GM23338 (cell line): Measurements from ENCODE around the gene OSBPL1A. TPM values are rescaled to one million over a fixed set of nuclear protein-coding genes. Genes with fewer than 3 reads are reported as not detected.

Source experiments
- ATAC-seq: fragments of 200-7000 bp; cut with Tn5 transposase; 3 replicates; pipeline ENCODE4 v1.9.1; 2020
- DNase-seq: peaks from one replicate; pipeline ENCODE4 v3.0.0-alpha.2; 2015; ENCODE audit warnings: low spot score
- H2AFZ ChIP-seq: fragments of 200-600 bp; sonication (generic); 2 replicates; pipeline ENCODE4 v1.8.0; 2016; ENCODE audit warnings: antibody characterized with exemption, mild to moderate bottlenecking, moderate library complexity
- H3F3A ChIP-seq: fragments of 200-600 bp; sonication (generic); replicated peaks from 2 replicates; pipeline ENCODE4 v1.8.0; 2017; ENCODE audit warnings: antibody characterized with exemption, mixed run types, low read depth
- H3K27ac ChIP-seq: fragments of 200-600 bp; sonication (generic); 2 replicates; pipeline ENCODE4 v1.6.1; 2016; ENCODE audit warnings: low read depth
- H3K27me3 ChIP-seq: fragments of 200-600 bp; sonication (generic); 2 replicates; pipeline ENCODE4 v1.8.0; 2016; ENCODE audit warnings: mild to moderate bottlenecking, mixed run types, moderate library complexity; ENCODE audit not compliant: insufficient read depth
- H3K36me3 ChIP-seq: fragments of 200-600 bp; sonication (generic); 2 replicates; pipeline ENCODE4 v1.8.0; 2016; ENCODE audit warnings: mild to moderate bottlenecking; ENCODE audit not compliant: insufficient read depth
- H3K4me1 ChIP-seq: fragments of 200-600 bp; sonication (generic); 2 replicates; pipeline ENCODE4 v1.8.0; 2016; ENCODE audit warnings: mild to moderate bottlenecking, moderate library complexity; ENCODE audit not compliant: insufficient read depth
- H3K4me2 ChIP-seq: fragments of 200-600 bp; sonication (generic); 2 replicates; pipeline ENCODE4 v1.7.1; 2017; ENCODE audit warnings: mixed run types
- H3K4me3 ChIP-seq: fragments of 200-600 bp; sonication (generic); 2 replicates; pipeline ENCODE4 v1.6.1; 2016; ENCODE audit warnings: mixed run types
- H3K79me2 ChIP-seq: fragments of 200-600 bp; sonication (generic); replicated peaks from 2 replicates; pipeline ENCODE4 v1.8.0; 2017; ENCODE audit warnings: mild to moderate bottlenecking; ENCODE audit not compliant: insufficient read depth
- H3K9me2 ChIP-seq: fragments of 200-600 bp; sonication (generic); 2 replicates; pipeline ENCODE4 v1.8.0; 2017; ENCODE audit not compliant: insufficient read depth
- H4K20me1 ChIP-seq: fragments of 200-600 bp; sonication (generic); replicated peaks from 2 replicates; pipeline ENCODE4 v1.8.0; 2017; ENCODE audit warnings: mild to moderate bottlenecking; ENCODE audit not compliant: insufficient read depth
- H3K27ac Mint-ChIP-seq: 2 replicates; pipeline ENCODE4 v1.8.0; 2020; ENCODE audit warnings: inconsistent platforms, mild to moderate bottlenecking, moderate library complexity, mixed read lengths
- H3K27me3 Mint-ChIP-seq: 3 replicates; pipeline ENCODE4 v1.8.0; 2022; ENCODE audit warnings: low read depth, mild to moderate bottlenecking, moderate library complexity, mixed read lengths, inconsistent platforms; ENCODE audit not compliant: insufficient read depth, poor library complexity
- H3K36me3 Mint-ChIP-seq: 3 replicates; pipeline ENCODE4 v1.8.0; 2021; ENCODE audit warnings: low read depth, mild to moderate bottlenecking, inconsistent platforms, moderate library complexity, mixed read lengths
- H3K4me1 Mint-ChIP-seq: 3 replicates; pipeline ENCODE4 v1.8.0; 2020; ENCODE audit warnings: mild to moderate bottlenecking, inconsistent platforms, mixed read lengths
- H3K4me3 Mint-ChIP-seq: 3 replicates; pipeline ENCODE4 v1.8.0; 2021; ENCODE audit warnings: moderate library complexity, mild to moderate bottlenecking, inconsistent platforms, mixed read lengths
- H3K9me3 Mint-ChIP-seq: 3 replicates; pipeline ENCODE4 v1.8.0; 2020; ENCODE audit warnings: moderate library complexity, mild to moderate bottlenecking, inconsistent platforms, mixed read lengths
- CREB1 ChIP-seq: fragments of 250-450 bp; sonication (Bioruptor Pico); IDR thresholded peaks from 2 replicates; pipeline ENCODE4 v1.5.0; 2020; ENCODE audit warnings: low read depth, mild to moderate bottlenecking, moderate library complexity
- EZH2 ChIP-seq: fragments of 200-600 bp; sonication (generic); IDR thresholded peaks from one replicate; pipeline ENCODE4 v1.8.0; 2017; ENCODE audit warnings: antibody characterized with exemption, mild to moderate bottlenecking, low read depth; ENCODE audit not compliant: unreplicated experiment
- JUNB ChIP-seq: IDR thresholded peaks from one replicate; pipeline ENCODE4 v1.6.1; 2016; ENCODE audit warnings: antibody characterized with exemption; ENCODE audit not compliant: unreplicated experiment
- NANOG ChIP-seq: IDR thresholded peaks from 2 replicates; pipeline ENCODE4 v1.6.1; 2016; ENCODE audit warnings: antibody characterized with exemption, borderline replicate concordance
- POLR2AphosphoS5 ChIP-seq: IDR thresholded peaks from 2 replicates; pipeline ENCODE4 v1.6.1; 2016; ENCODE audit warnings: antibody characterized with exemption, low read depth
- STAT1 ChIP-seq: IDR thresholded peaks from one replicate; pipeline ENCODE4 v1.6.1; 2016; ENCODE audit warnings: antibody characterized with exemption; ENCODE audit not compliant: unreplicated experiment
- ZNF114 ChIP-seq: fragments of 250-450 bp; sonication (Bioruptor Pico); IDR thresholded peaks from 2 replicates; pipeline ENCODE4 v1.5.0; 2020; ENCODE audit warnings: mild to moderate bottlenecking, moderate library complexity
- polyA plus RNA-seq: library from polyadenylated mRNA; unstranded; fragments of >200 nt; fragmentation: Nextera tagmentation; extraction: Ambion mirVana; gene quantifications from 2 replicates; pipeline ENCODE4 v1.2.1, GENCODE V29; 2016
- total RNA-seq: library from RNA; depleted of rRNA; stranded (reverse); fragments of >200 nt; shearing (Covaris generic); gene quantifications from 2 replicates; pipeline ENCODE4 v1.2.3, GENCODE V29; 2014
- TF ChIP-seq, protein P1 (sequence below), 2 experiments: fragments of 200-600 bp in 1 of 2; sonication (generic) in 1 of 2; conservative IDR thresholded peaks; 2 replicates each; pipeline versions ENCODE4 v1.5.1 to v1.6.1; 2016 to 2017; ENCODE audit warnings: antibody characterized with exemption in 2 of 2, low read depth in 2 of 2, mild to moderate bottlenecking in 2 of 2, moderate library complexity in 1 of 2
- TF ChIP-seq, protein P2 (sequence below): IDR thresholded peaks from 2 replicates; pipeline ENCODE4 v1.6.1; 2016; ENCODE audit warnings: antibody characterized with exemption
- TF ChIP-seq, protein P3 (sequence below): IDR thresholded peaks from one replicate; pipeline ENCODE4 v1.6.1; 2018; ENCODE audit warnings: antibody characterized with exemption; ENCODE audit not compliant: unreplicated experiment

The OSBPL1A gene
- total and polyA plus RNA-seq, 2 experiments from 2014 or later: 55.6 to 71.4 TPM

DNA sequence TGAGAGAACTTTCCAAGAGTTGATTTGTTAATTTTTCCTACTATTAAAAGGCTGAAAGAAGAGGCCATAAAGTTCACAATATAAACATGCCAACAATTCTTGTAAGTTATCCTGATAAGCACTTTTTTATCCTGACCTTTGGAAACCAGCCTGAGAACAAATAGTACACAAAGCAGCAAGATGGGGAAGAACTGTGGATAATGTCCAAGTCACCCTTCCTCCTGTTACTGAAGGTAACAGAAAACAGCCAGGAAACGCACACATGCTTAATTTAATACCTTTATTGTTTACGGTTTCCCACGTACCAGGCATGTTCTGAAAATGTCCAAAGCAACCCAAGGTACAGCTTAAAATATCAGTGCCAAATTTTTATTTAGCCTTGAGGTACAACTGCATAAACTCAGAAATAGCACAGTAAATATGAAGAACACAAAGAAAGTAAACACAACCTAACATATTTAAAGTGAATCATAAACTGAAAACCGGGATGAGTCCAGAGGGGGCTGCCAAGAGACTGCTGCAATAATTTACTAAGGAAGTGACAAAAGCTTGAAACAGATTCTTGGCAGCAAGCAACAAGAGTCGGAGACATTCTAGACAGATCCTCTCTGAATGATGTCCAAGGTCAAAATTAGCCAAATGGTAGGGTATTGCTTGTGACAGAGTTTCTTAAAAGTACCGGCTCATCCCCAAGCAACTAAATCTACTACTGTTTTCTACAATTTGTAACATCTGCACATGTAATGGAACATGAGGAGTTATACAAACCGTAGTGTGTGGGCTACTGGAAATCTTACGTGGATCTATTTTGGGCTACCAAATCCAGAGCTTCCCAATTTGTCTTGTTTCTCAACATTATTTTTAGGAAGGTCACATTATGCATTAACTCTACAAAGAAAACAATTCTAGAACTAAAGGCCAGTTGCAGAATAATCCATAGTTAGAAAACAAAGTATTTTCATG is 165.6 kb downstream of the OSBPL1A start (continued):
- TF ChIP-seq STAT1: no peak
- no peak for TF ChIP-seq JUNB
- TF ChIP-seq, protein P1, sequence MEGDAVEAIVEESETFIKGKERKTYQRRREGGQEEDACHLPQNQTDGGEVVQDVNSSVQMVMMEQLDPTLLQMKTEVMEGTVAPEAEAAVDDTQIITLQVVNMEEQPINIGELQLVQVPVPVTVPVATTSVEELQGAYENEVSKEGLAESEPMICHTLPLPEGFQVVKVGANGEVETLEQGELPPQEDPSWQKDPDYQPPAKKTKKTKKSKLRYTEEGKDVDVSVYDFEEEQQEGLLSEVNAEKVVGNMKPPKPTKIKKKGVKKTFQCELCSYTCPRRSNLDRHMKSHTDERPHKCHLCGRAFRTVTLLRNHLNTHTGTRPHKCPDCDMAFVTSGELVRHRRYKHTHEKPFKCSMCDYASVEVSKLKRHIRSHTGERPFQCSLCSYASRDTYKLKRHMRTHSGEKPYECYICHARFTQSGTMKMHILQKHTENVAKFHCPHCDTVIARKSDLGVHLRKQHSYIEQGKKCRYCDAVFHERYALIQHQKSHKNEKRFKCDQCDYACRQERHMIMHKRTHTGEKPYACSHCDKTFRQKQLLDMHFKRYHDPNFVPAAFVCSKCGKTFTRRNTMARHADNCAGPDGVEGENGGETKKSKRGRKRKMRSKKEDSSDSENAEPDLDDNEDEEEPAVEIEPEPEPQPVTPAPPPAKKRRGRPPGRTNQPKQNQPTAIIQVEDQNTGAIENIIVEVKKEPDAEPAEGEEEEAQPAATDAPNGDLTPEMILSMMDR (conservative IDR thresholded peaks at IDR 0.05; ENCODE audit: low read depth in 2 of 2): no peak
- TF ChIP-seq, protein P2, sequence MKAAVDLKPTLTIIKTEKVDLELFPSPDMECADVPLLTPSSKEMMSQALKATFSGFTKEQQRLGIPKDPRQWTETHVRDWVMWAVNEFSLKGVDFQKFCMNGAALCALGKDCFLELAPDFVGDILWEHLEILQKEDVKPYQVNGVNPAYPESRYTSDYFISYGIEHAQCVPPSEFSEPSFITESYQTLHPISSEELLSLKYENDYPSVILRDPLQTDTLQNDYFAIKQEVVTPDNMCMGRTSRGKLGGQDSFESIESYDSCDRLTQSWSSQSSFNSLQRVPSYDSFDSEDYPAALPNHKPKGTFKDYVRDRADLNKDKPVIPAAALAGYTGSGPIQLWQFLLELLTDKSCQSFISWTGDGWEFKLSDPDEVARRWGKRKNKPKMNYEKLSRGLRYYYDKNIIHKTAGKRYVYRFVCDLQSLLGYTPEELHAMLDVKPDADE: no peak
- TF ChIP-seq POLR2AphosphoS5: no peak
- TF ChIP-seq EZH2: no peak
- no peak for TF ChIP-seq ZNF114

DNA sequence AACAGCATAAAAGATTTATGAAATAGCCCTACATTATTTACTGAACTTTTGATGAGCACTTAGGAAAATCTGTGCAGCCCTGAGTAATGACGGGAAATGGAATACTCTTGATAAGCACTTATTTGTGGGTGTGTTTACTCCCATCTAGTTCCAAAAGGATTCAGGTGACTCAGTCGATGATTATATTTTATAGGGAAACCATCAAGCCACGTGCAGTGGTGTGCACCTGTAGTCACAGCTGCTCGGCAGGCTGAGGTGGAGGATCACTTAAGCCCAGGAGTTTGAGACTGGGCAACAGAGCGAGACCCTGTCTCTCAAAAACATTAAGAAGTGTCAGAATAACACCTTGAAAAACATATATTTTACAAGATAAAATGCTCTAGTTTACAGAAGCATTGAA is 166.9 kb downstream of the OSBPL1A start:
- Mint-ChIP-seq H3K27me3 (peaks cover 3% of the 10 kb centered on the region), H3K4me1 (peaks cover 62% of the 10 kb centered on the region), H3K36me3 (peaks cover 14% of the 10 kb centered on the region), H3K4me3 (no peak overlapping the region), H3K27ac (no peak overlapping the region), H3K9me3 (no peaks in the 10 kb centered on the region; the same call in 2 of the 3 replicates)
- Histone ChIP-seq H3K4me3 (no peak overlapping the region), H3K4me1 (peaks cover 32% of the 10 kb centered on the region), H3K9me2 (no peaks in the 10 kb centered on the region), H3K27ac (no peak overlapping the region), H3K4me2 (no peak overlapping the region), H3K79me2 (no peaks in the 10 kb centered on the region), H3K27me3 (no peaks in the 10 kb centered on the region), H3K36me3 (no peaks in the 10 kb centered on the region; the same call in 1 of the 2 replicates), H3F3A (no peaks in the 10 kb centered on the region), H4K20me1 (no peaks in the 10 kb centered on the region), H2AFZ (no peak overlapping the region)
- TF ChIP-seq JUNB: no peak
- TF ChIP-seq CREB1 (CRISPR knock-in tag): no peak
- TF ChIP-seq, protein P3, sequence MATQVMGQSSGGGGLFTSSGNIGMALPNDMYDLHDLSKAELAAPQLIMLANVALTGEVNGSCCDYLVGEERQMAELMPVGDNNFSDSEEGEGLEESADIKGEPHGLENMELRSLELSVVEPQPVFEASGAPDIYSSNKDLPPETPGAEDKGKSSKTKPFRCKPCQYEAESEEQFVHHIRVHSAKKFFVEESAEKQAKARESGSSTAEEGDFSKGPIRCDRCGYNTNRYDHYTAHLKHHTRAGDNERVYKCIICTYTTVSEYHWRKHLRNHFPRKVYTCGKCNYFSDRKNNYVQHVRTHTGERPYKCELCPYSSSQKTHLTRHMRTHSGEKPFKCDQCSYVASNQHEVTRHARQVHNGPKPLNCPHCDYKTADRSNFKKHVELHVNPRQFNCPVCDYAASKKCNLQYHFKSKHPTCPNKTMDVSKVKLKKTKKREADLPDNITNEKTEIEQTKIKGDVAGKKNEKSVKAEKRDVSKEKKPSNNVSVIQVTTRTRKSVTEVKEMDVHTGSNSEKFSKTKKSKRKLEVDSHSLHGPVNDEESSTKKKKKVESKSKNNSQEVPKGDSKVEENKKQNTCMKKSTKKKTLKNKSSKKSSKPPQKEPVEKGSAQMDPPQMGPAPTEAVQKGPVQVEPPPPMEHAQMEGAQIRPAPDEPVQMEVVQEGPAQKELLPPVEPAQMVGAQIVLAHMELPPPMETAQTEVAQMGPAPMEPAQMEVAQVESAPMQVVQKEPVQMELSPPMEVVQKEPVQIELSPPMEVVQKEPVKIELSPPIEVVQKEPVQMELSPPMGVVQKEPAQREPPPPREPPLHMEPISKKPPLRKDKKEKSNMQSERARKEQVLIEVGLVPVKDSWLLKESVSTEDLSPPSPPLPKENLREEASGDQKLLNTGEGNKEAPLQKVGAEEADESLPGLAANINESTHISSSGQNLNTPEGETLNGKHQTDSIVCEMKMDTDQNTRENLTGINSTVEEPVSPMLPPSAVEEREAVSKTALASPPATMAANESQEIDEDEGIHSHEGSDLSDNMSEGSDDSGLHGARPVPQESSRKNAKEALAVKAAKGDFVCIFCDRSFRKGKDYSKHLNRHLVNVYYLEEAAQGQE: no peak
- no peak for TF ChIP-seq POLR2AphosphoS5
- TF ChIP-seq, protein P1 (conservative IDR thresholded peaks at IDR 0.05; ENCODE audit: low read depth in 2 of 2): no peak
- no peak for TF ChIP-seq NANOG
- no peak for ATAC-seq
- DNase-seq: no peak
